Kidney tubule cell (primary cell): ENCODE data around the gene RIF1.

Experiments
- DNase-seq: peaks from one replicate; pipeline ENCODE4 v3.0.0-alpha.2; 2018; ENCODE audit warnings: low spot score

The RIF1 gene

GRCh38 chr2:151523850-151524249 lies 114.1 kb downstream of the RIF1 start:
- peak; percentile 24 for DNase-seq

- DNase-seq = no peak
Measured at GRCh38 chr2:151525821-151526373, 116.2 kb downstream of the RIF1 start.

GRCh38 chr2:151526572-151527090 lies 116.9 kb downstream of the RIF1 start:
- DNase-seq = no peak
